HEK293T (cell line): ENCODE data around the gene GABRA6.
"Not testable (repeated sequence)": the region's sequence is repeated elsewhere in the genome, so short reads cannot be mapped to it uniquely, and the experiment has no call there.

Experiments
- CTCF ChIA-PET: fragments of 350-600 bp; formaldehyde crosslinking; extraction: SDS; loops from one replicate; lab custom pipeline; 2021; ENCODE audit warnings: antibody characterized with exemption, inconsistent platforms; lab: Yijun Ruan, JAX
- POLR2A ChIA-PET: fragments of 350-600 bp; formaldehyde crosslinking; extraction: SDS; loops from one replicate; lab custom pipeline; 2020; ENCODE audit warnings: antibody characterized with exemption, inconsistent platforms; lab: Yijun Ruan, JAX
- DNase-seq: peaks from one replicate; pipeline ENCODE4 v3.0.0; 2012; ENCODE audit warnings: mixed read lengths; ENCODE audit errors: extremely low spot score
- ARNT ChIP-seq: fragments of 450-650 bp; IDR thresholded peaks from 2 replicates; pipeline ENCODE4 v1.6.1; 2017; ENCODE audit warnings: mild to moderate bottlenecking
- BHLHE40 ChIP-seq: fragments of 450-650 bp; IDR thresholded peaks from 2 replicates; pipeline ENCODE4 v1.6.1; 2016; ENCODE audit warnings: mild to moderate bottlenecking, moderate library complexity, borderline replicate concordance
- CTBP1 ChIP-seq: fragments of 450-650 bp; IDR thresholded peaks from 2 replicates; pipeline ENCODE4 v1.6.1; 2016; ENCODE audit warnings: borderline replicate concordance
- ELF4 ChIP-seq: fragments of 450-650 bp; IDR thresholded peaks from 2 replicates; pipeline ENCODE4 v1.6.1; 2017; ENCODE audit warnings: antibody characterized with exemption
- FOXA1 ChIP-seq: fragments of 450-650 bp; IDR thresholded peaks from 2 replicates; pipeline ENCODE4 v1.6.1; 2016; ENCODE audit warnings: mild to moderate bottlenecking
- FOXK2 ChIP-seq: fragments of 450-650 bp; IDR thresholded peaks from 2 replicates; pipeline ENCODE4 v1.6.1; 2016; ENCODE audit warnings: mild to moderate bottlenecking
- FOXM1 ChIP-seq: fragments of 450-650 bp; IDR thresholded peaks from 2 replicates; pipeline ENCODE4 v1.6.1; 2017; ENCODE audit warnings: mild to moderate bottlenecking, borderline replicate concordance
- HDGF ChIP-seq: fragments of 450-650 bp; IDR thresholded peaks from 2 replicates; pipeline ENCODE4 v1.6.1; 2017; ENCODE audit warnings: antibody characterized with exemption, borderline replicate concordance
- L3MBTL2 ChIP-seq: fragments of 450-650 bp; conservative IDR thresholded peaks from 2 replicates; pipeline ENCODE4 v1.6.1; 2016; ENCODE audit warnings: mild to moderate bottlenecking
- LEF1 ChIP-seq: fragments of 450-650 bp; IDR thresholded peaks from 2 replicates; pipeline ENCODE4 v1.6.1; 2017; ENCODE audit warnings: mild to moderate bottlenecking, borderline replicate concordance
- NFRKB ChIP-seq: fragments of 450-650 bp; IDR thresholded peaks from 2 replicates; pipeline ENCODE4 v1.6.1; 2016; ENCODE audit warnings: mild to moderate bottlenecking, moderate library complexity
- PKNOX1 ChIP-seq: fragments of 450-650 bp; IDR thresholded peaks from 2 replicates; pipeline ENCODE4 v1.6.1; 2016
- SP1 ChIP-seq: fragments of 450-650 bp; IDR thresholded peaks from 2 replicates; pipeline ENCODE4 v1.6.1; 2017
- SUZ12 ChIP-seq: fragments of 450-650 bp; IDR thresholded peaks from 2 replicates; pipeline ENCODE4 v1.6.1; 2016; ENCODE audit warnings: mild to moderate bottlenecking
- TARDBP ChIP-seq: fragments of 450-650 bp; IDR thresholded peaks from 2 replicates; pipeline ENCODE4 v1.6.1; 2016
- ZNF384 ChIP-seq: fragments of 450-650 bp; IDR thresholded peaks from 2 replicates; pipeline ENCODE4 v1.6.1; 2016

The GABRA6 gene

GRCh38 chr5:161685461-161685860 is at the start of gene GABRA6:
TSS of gene GABRA6 (plus strand) at chr5:161685721. CDS start at chr5:161685990, 269 bp downstream.
- POLR2A ChIA-PET: no interaction called here
- DNase-seq: no peak
- TF ChIP-seq TARDBP (no peak), ARNT (no peak), ZNF384 (no peak), SUZ12 (no peak), LEF1 (no peak)
- CTCF ChIA-PET: no interaction called here

- no peak for DNase-seq
- CTCF ChIA-PET: interaction anchor here (0.7 kb wide), 1 partner anchor 38 kb away, joined by 3 read pairs; no protein-coding TSS in a partner anchor
- POLR2A ChIA-PET: no interaction called here
- TF ChIP-seq TARDBP (no peak), HDGF (no peak), NFRKB (no peak)
Measured at GRCh38 chr5:161637591-161637990, 47.9 kb upstream of the GABRA6 start.

- DNase-seq: no peak
- ChIA-PET CTCF (no interaction called here), POLR2A (no interaction called here)
- TF ChIP-seq BHLHE40: no peak
- no peak for TF ChIP-seq ZNF384
- TF ChIP-seq FOXM1: no peak
- TF ChIP-seq ARNT: no peak
- TF ChIP-seq HDGF: no peak
- no peak for TF ChIP-seq FOXA1
- no peak for TF ChIP-seq CTBP1
- no peak for TF ChIP-seq TARDBP
- no peak for TF ChIP-seq PKNOX1
- TF ChIP-seq SP1: no peak
- no peak for TF ChIP-seq LEF1
- TF ChIP-seq SUZ12: no peak
- no peak for TF ChIP-seq ELF4
- TF ChIP-seq L3MBTL2: no peak
- TF ChIP-seq FOXK2: no peak
Measured at GRCh38 chr5:161641444-161641843, 44.1 kb upstream of the GABRA6 start.

GRCh38 chr5:161645264-161645663 is 40.3 kb upstream of the GABRA6 start:
- DNase-seq: no peak
- CTCF ChIA-PET: interaction anchor here (0.7 kb wide), 1 partner anchor 1077 kb away, joined by 3 read pairs; no protein-coding TSS in a partner anchor
- TF ChIP-seq FOXM1 (no peak), BHLHE40 (no peak), ZNF384 (no peak), SP1 (no peak), PKNOX1 (no peak), NFRKB (no peak), CTBP1 (no peak), LEF1 (no peak), FOXA1 (no peak)
- POLR2A ChIA-PET: no interaction called here

- POLR2A ChIA-PET, DNase-seq, CTCF ChIA-PET: not testable (repeated sequence)
Measured at GRCh38 chr5:161651926-161652325, 33.6 kb upstream of the GABRA6 start.

- ChIA-PET CTCF (no interaction called here), POLR2A (no interaction called here)
- DNase-seq: no peak
- TF ChIP-seq ARNT (no peak), FOXA1 (no peak), NFRKB (no peak), PKNOX1 (no peak), ZNF384 (no peak), SUZ12 (no peak), BHLHE40 (no peak), FOXM1 (no peak), ELF4 (no peak), HDGF (no peak), CTBP1 (no peak), L3MBTL2 (no peak), SP1 (no peak), TARDBP (no peak), LEF1 (no peak), FOXK2 (no peak)
Measured at GRCh38 chr5:161660806-161661205, 24.7 kb upstream of the GABRA6 start.

GRCh38 chr5:161663431-161663830 is 22.1 kb upstream of the GABRA6 start:
- ChIA-PET POLR2A (no interaction called here), CTCF (interaction anchor here (0.8 kb wide), 1 partner anchor 1745 kb away, joined by 7 read pairs; no protein-coding TSS in a partner anchor)
- DNase-seq: no peak
- TF ChIP-seq LEF1: no peak

- ChIA-PET POLR2A (no interaction called here), CTCF (interaction anchor here (0.6 kb wide), 1 partner anchor 38 kb away, joined by 3 read pairs; no protein-coding TSS in a partner anchor)
- DNase-seq: peak; percentile 15
- TF ChIP-seq HDGF: no peak
- no peak for TF ChIP-seq LEF1
- TF ChIP-seq SP1: no peak
- no peak for TF ChIP-seq FOXA1
Measured at GRCh38 chr5:161676103-161676502, 9.4 kb upstream of the GABRA6 start.
